Fibroblast of lung (primary cell): Measurements from ENCODE around the gene MRPL48. TPM values are rescaled to one million over a fixed set of nuclear protein-coding genes. Genes with fewer than 3 reads are reported as not detected.
A peak's percentile ranks its signal among the peaks of the same experiment; 100 is the strongest.

Experiments
- DNase-seq, 2 donors: peaks; one replicate each; pipeline versions ENCODE4 v3.0.0 to v3.0.0-alpha.2; 2010; ENCODE audit warnings: low read depth in 2 of 2
- H2AFZ ChIP-seq: 2 replicates; pipeline ENCODE4 v1.5.1; 2012; ENCODE audit warnings: low read length, control low read depth, inconsistent platforms
- H3K27ac ChIP-seq: 2 replicates; pipeline ENCODE4 v1.5.1; 2011; ENCODE audit warnings: low read length, control low read depth; ENCODE audit not compliant: insufficient read depth
- H3K27me3 ChIP-seq: 2 replicates; pipeline ENCODE4 v1.5.1; 2011; ENCODE audit warnings: mild to moderate bottlenecking, low read length; ENCODE audit not compliant: control insufficient read depth, insufficient read depth
- H3K36me3 ChIP-seq: 2 replicates; pipeline ENCODE4 v1.5.1; 2011; ENCODE audit warnings: low read length; ENCODE audit not compliant: control insufficient read depth, insufficient read depth
- H3K4me1 ChIP-seq: 2 replicates; pipeline ENCODE4 v1.5.1; 2011; ENCODE audit warnings: low read length; ENCODE audit not compliant: control insufficient read depth, insufficient read depth; ENCODE audit errors: extremely low read depth
- H3K4me2 ChIP-seq: 2 replicates; pipeline ENCODE4 v1.5.1; 2011; ENCODE audit warnings: low read length, control low read depth; ENCODE audit not compliant: insufficient read depth; ENCODE audit errors: extremely low read depth
- H3K4me3 ChIP-seq, 4 experiments: fragments of 200-600 bp in 1 of 4; sonication (generic) in 1 of 4; replicated peaks in 1 of 4; 2 replicates each; pipeline ENCODE4 v1.5.1; 2011 to 2016; ENCODE audit warnings: low read length in 4 of 4, low read depth in 3 of 4, mild to moderate bottlenecking in 3 of 4, control low read depth in 2 of 4, inconsistent platforms in 1 of 4, mixed read lengths in 1 of 4; ENCODE audit not compliant: insufficient read depth in 1 of 4; ENCODE audit errors: control extremely low read depth in 1 of 4
- H3K79me2 ChIP-seq: 2 replicates; pipeline ENCODE4 v1.5.1; 2012; ENCODE audit warnings: mild to moderate bottlenecking, low read length, inconsistent platforms; ENCODE audit not compliant: control insufficient read depth, insufficient read depth
- H3K9ac ChIP-seq: 2 replicates; pipeline ENCODE4 v1.5.1; 2011; ENCODE audit warnings: mild to moderate bottlenecking, low read length, control low read depth; ENCODE audit not compliant: insufficient read depth
- H3K9me3 ChIP-seq: 2 replicates; pipeline ENCODE4 v1.5.1; 2012; ENCODE audit warnings: low read depth, low read length; ENCODE audit not compliant: control insufficient read depth, insufficient read depth
- H4K20me1 ChIP-seq: 2 replicates; pipeline ENCODE4 v1.5.1; 2011; ENCODE audit warnings: low read length; ENCODE audit not compliant: control insufficient read depth, insufficient read depth; ENCODE audit errors: extremely low read depth
- EZH2 ChIP-seq: IDR thresholded peaks from 2 replicates; pipeline ENCODE4 v1.5.1; 2012; ENCODE audit warnings: low read length, control low read depth, mild to moderate bottlenecking; ENCODE audit errors: missing control alignments
- polyA plus RNA-seq, 2 donors: library from polyadenylated mRNA; depleted of rRNA in 1 of 2; stranded (reverse) in 1 of 2; unstranded in 1 of 2; fragments of >200 nt; gene quantifications; 2 replicates each; pipeline ENCODE4 v1.2.1, GENCODE V29; 2011 to 2012; ENCODE audit warnings: missing spikeins in 1 of 2
- total RNA-seq: library from RNA; depleted of rRNA; stranded (reverse); fragments of >200 nt; gene quantifications from 2 replicates; pipeline ENCODE4 v1.2.1, GENCODE V29; 2014
- TF ChIP-seq, protein P1 (sequence below), 2 donors: IDR thresholded peaks in 1 of 2; conservative IDR thresholded peaks in 1 of 2; 1 replicate in 1 of 2; 2 replicates in 1 of 2; pipeline ENCODE4 v1.5.1; 2011 to 2012; ENCODE audit warnings: low read length in 2 of 2, control low read depth in 1 of 2, inconsistent platforms in 1 of 2, low read depth in 1 of 2, mild to moderate bottlenecking in 1 of 2

The MRPL48 gene
- total and polyA plus RNA-seq, 2 donors (not counting 1 experiment from before 2014, with no cell fraction given): 32.9 to 46.2 TPM

- H3K9ac ChIP-seq: no peak overlapping the region
- no peaks in the 10 kb centered on the region for H3K27me3 ChIP-seq
- no peak overlapping the region for H3K27ac ChIP-seq
- H3K4me3 ChIP-seq: no peak overlapping the region
- no peak for TF ChIP-seq EZH2
- TF ChIP-seq, protein P1, sequence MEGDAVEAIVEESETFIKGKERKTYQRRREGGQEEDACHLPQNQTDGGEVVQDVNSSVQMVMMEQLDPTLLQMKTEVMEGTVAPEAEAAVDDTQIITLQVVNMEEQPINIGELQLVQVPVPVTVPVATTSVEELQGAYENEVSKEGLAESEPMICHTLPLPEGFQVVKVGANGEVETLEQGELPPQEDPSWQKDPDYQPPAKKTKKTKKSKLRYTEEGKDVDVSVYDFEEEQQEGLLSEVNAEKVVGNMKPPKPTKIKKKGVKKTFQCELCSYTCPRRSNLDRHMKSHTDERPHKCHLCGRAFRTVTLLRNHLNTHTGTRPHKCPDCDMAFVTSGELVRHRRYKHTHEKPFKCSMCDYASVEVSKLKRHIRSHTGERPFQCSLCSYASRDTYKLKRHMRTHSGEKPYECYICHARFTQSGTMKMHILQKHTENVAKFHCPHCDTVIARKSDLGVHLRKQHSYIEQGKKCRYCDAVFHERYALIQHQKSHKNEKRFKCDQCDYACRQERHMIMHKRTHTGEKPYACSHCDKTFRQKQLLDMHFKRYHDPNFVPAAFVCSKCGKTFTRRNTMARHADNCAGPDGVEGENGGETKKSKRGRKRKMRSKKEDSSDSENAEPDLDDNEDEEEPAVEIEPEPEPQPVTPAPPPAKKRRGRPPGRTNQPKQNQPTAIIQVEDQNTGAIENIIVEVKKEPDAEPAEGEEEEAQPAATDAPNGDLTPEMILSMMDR (conservative IDR thresholded peaks at IDR 0.05 in 1 of 2, IDR thresholded peaks at IDR 0.05 in 1 of 2; ENCODE audit: low read depth in 1 of 2, low read length in 2 of 2): no peak
- peak in 1 of 2 donors; percentile 12 for DNase-seq
- H4K20me1 ChIP-seq: no peaks in the 10 kb centered on the region
- H3K79me2 ChIP-seq: no peaks in the 10 kb centered on the region
- H3K4me1 ChIP-seq: no peaks in the 10 kb centered on the region
- no peaks in the 10 kb centered on the region for H3K9me3 ChIP-seq
- H2AFZ ChIP-seq: no peak overlapping the region
- H3K36me3 ChIP-seq: no peaks in the 10 kb centered on the region
- no peak overlapping the region for H3K4me2 ChIP-seq
Observed at GRCh38 chr11:73839123-73839457, 51.4 kb downstream of the MRPL48 start.

DNA sequence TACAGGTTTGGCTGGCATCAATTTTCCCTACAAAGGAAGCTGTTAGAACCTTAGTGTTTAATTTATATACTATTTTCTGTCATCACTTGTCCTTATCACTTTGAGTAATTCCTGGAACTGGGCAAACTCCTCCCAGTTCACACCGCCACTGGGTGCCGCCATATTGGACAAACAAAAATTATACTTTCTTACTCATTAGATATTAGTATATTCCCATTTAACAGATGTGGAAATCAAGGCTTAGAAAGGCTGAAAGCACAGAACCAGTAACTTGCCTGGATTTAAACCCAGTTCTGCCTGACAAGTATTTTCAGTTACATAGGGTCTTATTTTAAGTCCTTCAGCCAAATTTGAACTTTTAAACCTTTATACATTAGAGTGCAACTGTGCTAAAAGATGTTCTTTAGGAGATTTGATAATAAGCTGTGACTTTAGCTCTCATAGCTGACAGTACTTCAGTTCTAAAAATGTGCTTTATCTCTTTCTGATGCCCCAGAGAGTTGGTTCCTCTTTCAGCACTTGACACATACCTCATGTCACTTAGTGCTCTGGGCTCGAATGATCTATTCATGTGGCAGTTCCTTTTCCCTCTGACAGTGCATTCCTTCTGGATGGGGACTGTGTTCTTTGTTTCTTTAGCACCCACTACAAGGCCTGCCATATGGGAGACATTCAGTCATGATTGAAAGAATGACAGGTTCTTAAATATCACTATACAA lies 63.5 kb downstream of the MRPL48 start:
- Histone ChIP-seq H3K4me2 (no peak overlapping the region), H3K79me2 (no peaks in the 10 kb centered on the region), H2AFZ (no peak overlapping the region), H3K27ac (no peak overlapping the region), H4K20me1 (no peaks in the 10 kb centered on the region), H3K4me1 (no peaks in the 10 kb centered on the region), H3K27me3 (no peaks in the 10 kb centered on the region), H3K9ac (no peak overlapping the region), H3K36me3 (no peaks in the 10 kb centered on the region), H3K9me3 (no peaks in the 10 kb centered on the region), H3K4me3 (no peak overlapping the region)
- no peak for DNase-seq
- TF ChIP-seq, protein P1 (conservative IDR thresholded peaks at IDR 0.05 in 1 of 2, IDR thresholded peaks at IDR 0.05 in 1 of 2; ENCODE audit: low read depth in 1 of 2, low read length in 2 of 2): no peak
- no peak for TF ChIP-seq EZH2

DNA sequence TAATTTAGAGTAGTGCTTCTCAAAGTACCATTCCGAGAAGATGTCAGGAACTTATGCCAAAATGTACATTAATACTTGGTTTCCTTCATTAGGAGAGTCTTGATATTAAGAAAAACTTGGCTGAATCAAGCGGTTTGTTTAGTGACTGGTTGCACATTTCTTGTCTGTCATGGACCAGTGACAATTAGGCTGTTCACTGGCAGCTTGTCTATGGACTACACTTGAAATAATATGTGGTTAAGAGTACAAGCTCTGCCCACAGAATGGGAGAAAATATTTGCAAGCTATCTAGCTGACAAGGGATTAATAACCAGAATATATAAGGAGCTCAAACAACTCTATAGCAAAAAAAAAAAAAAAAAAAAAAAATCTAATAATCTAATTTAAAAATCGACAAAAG lies 64.4 kb downstream of the MRPL48 start:
- Histone ChIP-seq H2AFZ (no peak overlapping the region), H4K20me1 (no peaks in the 10 kb centered on the region), H3K36me3 (no peaks in the 10 kb centered on the region), H3K4me1 (no peaks in the 10 kb centered on the region), H3K9ac (no peak overlapping the region), H3K4me3 (no peak overlapping the region), H3K9me3 (no peaks in the 10 kb centered on the region), H3K4me2 (no peak overlapping the region), H3K27ac (no peak overlapping the region), H3K27me3 (no peaks in the 10 kb centered on the region), H3K79me2 (no peaks in the 10 kb centered on the region)
- TF ChIP-seq, protein P1 (conservative IDR thresholded peaks at IDR 0.05 in 1 of 2, IDR thresholded peaks at IDR 0.05 in 1 of 2; ENCODE audit: low read depth in 1 of 2, low read length in 2 of 2): no peak
- TF ChIP-seq EZH2: no peak
- DNase-seq: no peak
